Measurements from ENCODE around the gene MIER2.

The MIER2 gene

GRCh38 chr19:377801-378581 lies 33.4 kb upstream of the MIER2 start:
- no peak for DNase-seq

GRCh38 chr19:376111-376470 lies 31.5 kb upstream of the MIER2 start:
- no peak for DNase-seq

GRCh38 chr19:375395-376110 lies 31.0 kb upstream of the MIER2 start:
- DNase-seq = no peak

- DNase-seq = no peak
Observed at GRCh38 chr19:374886-375235, 30.3 kb upstream of the MIER2 start.

- DNase-seq = no peak
Observed at GRCh38 chr19:374183-374885, 29.7 kb upstream of the MIER2 start.

- no peak for DNase-seq
Observed at GRCh38 chr19:373391-374182, 29.0 kb upstream of the MIER2 start.

- DNase-seq = peak; percentile 71
Observed at GRCh38 chr19:372306-372890, 27.8 kb upstream of the MIER2 start.

- peak; percentile 10 for DNase-seq
Observed at GRCh38 chr19:371501-372168, 27.0 kb upstream of the MIER2 start.

- no peak for DNase-seq
Observed at GRCh38 chr19:370641-371330, 26.2 kb upstream of the MIER2 start.

GRCh38 chr19:369876-370275 lies 25.3 kb upstream of the MIER2 start:
- DNase-seq = no peak

GRCh38 chr19:369256-369655 lies 24.7 kb upstream of the MIER2 start:
- no peak for DNase-seq

- DNase-seq = no peak
Observed at GRCh38 chr19:368630-369024, 24.0 kb upstream of the MIER2 start.

GRCh38 chr19:367963-368629 lies 23.5 kb upstream of the MIER2 start:
- DNase-seq = no peak

- no peak for DNase-seq
Observed at GRCh38 chr19:367561-367960, 23.0 kb upstream of the MIER2 start.

- no peak for DNase-seq
Observed at GRCh38 chr19:366951-367350, 22.4 kb upstream of the MIER2 start.

GRCh38 chr19:366205-366783 lies 21.7 kb upstream of the MIER2 start:
- no peak for DNase-seq

GRCh38 chr19:364496-365287 lies 20.1 kb upstream of the MIER2 start:
- DNase-seq = no peak

GRCh38 chr19:362683-363082 lies 18.1 kb upstream of the MIER2 start:
- DNase-seq = no peak

GRCh38 chr19:362154-362553 lies 17.6 kb upstream of the MIER2 start:
- DNase-seq = no peak

- no peak for DNase-seq
Observed at GRCh38 chr19:359653-359925, 15.0 kb upstream of the MIER2 start.

Data from fibroblast of skin of abdomen (primary cell).